Neutrophil (primary cell): ENCODE data around the gene SLC39A6.
A peak's percentile ranks its signal among the peaks of the same experiment; 100 is the strongest.
"Not testable (repeated sequence)": the region's sequence is repeated elsewhere in the genome, so short reads cannot be mapped to it uniquely, and the experiment has no call there.

Experiments
- H3K27ac ChIP-seq: fragments of 200-600 bp; sonication (generic); 2 replicates; pipeline ENCODE4 v1.5.1; 2016; ENCODE audit warnings: mild to moderate bottlenecking, moderate library complexity
- H3K27me3 ChIP-seq: fragments of 200-600 bp; sonication (generic); 2 replicates; pipeline ENCODE4 v1.6.0; 2016; ENCODE audit warnings: mild to moderate bottlenecking
- H3K36me3 ChIP-seq: fragments of 200-600 bp; sonication (generic); 2 replicates; pipeline ENCODE4 v1.5.1; 2017
- H3K4me1 ChIP-seq, 2 experiments: fragments of 200-600 bp in 1 of 2; sonication (generic) in 1 of 2; 1 replicate in 1 of 2; 2 replicates in 1 of 2; pipeline versions ENCODE4 v1.5.1 to v1.6.1; 2013 to 2016; ENCODE audit warnings: low read depth in 1 of 2, low read length in 1 of 2, mild to moderate bottlenecking in 1 of 2, moderate library complexity in 1 of 2; ENCODE audit not compliant: control insufficient read depth in 1 of 2, insufficient read depth in 1 of 2
- H3K4me3 ChIP-seq, 2 experiments: fragments of 200-600 bp in 1 of 2; sonication (generic) in 1 of 2; 1 replicate in 1 of 2; 2 replicates in 1 of 2; pipeline ENCODE4 v1.5.1; 2013 to 2016; ENCODE audit warnings: low read depth in 1 of 2, low read length in 1 of 2, mild to moderate bottlenecking in 1 of 2, moderate library complexity in 1 of 2
- H3K9me3 ChIP-seq: fragments of 200-600 bp; sonication (generic); 2 replicates; pipeline ENCODE4 v1.5.1; 2016
- TF ChIP-seq, protein P1 (sequence below): fragments of 200-600 bp; sonication (generic); IDR thresholded peaks from 2 replicates; pipeline ENCODE4 v1.5.1; 2016; ENCODE audit warnings: antibody characterized with exemption

The SLC39A6 gene

DNA sequence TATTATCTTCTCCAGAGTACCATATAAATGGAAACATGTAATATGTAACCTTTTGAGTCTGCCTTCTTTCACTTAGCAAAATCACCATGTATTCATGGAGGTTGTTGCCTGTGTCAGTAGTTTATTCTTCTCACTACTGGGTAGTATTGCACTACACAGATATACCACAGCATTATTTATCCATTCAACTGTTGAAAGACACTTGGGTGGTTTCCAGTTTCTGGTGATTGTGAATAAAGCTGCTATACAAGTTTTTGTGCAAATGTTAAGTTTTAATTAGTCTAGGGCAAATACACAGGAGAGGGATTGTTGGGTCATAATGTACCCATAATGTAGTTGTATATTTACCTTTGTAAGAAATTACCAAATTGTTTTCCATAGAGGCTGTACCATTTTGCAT lies 32.2 kb downstream of the SLC39A6 start:
- Histone ChIP-seq H3K27me3 (no peaks in the 10 kb centered on the region), H3K27ac (no peak overlapping the region), H3K4me1 (no peaks in the 10 kb centered on the region), H3K9me3 (no peaks in the 10 kb centered on the region), H3K36me3 (no peaks in the 10 kb centered on the region), H3K4me3 (no peak overlapping the region)
- TF ChIP-seq, protein P1, sequence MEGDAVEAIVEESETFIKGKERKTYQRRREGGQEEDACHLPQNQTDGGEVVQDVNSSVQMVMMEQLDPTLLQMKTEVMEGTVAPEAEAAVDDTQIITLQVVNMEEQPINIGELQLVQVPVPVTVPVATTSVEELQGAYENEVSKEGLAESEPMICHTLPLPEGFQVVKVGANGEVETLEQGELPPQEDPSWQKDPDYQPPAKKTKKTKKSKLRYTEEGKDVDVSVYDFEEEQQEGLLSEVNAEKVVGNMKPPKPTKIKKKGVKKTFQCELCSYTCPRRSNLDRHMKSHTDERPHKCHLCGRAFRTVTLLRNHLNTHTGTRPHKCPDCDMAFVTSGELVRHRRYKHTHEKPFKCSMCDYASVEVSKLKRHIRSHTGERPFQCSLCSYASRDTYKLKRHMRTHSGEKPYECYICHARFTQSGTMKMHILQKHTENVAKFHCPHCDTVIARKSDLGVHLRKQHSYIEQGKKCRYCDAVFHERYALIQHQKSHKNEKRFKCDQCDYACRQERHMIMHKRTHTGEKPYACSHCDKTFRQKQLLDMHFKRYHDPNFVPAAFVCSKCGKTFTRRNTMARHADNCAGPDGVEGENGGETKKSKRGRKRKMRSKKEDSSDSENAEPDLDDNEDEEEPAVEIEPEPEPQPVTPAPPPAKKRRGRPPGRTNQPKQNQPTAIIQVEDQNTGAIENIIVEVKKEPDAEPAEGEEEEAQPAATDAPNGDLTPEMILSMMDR = no peak

DNA sequence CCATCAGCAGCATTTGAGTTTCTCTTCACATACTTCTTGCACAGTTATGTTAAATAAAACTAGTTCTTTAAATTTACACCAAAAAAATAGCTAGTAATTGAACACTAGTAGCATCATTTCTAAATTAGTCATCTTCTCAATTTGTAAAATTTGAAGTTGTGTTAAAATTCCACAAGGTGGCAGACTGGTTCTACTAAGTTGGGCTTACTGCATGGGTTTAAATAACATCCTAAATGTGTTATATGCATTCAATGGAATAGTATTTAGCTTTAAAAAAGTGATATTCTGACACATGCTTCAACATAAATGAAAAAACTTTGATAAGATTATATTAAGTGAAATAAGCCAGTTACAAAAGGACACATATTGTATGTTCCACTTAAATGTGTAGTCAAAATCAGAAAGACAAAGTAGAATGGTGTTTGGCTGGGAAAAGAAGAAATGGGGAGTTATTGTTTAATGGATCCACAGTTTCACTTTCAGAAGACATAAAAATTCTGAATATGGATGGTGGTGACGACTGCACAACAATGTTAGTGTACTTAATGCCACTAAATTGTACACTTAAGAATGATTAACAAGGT lies 33.1 kb downstream of the SLC39A6 start:
- no peaks in the 10 kb centered on the region for H3K36me3 ChIP-seq
- no peaks in the 10 kb centered on the region for H3K27me3 ChIP-seq
- H3K4me3 ChIP-seq = no peak overlapping the region
- no peaks in the 10 kb centered on the region for H3K4me1 ChIP-seq
- TF ChIP-seq, protein P1 = peak; percentile 44
- H3K9me3 ChIP-seq = no peaks in the 10 kb centered on the region
- H3K27ac ChIP-seq = no peak overlapping the region

GRCh38 chr18:36094431-36094830 lies 34.7 kb downstream of the SLC39A6 start:
- H3K4me1 ChIP-seq = no peaks in the 10 kb centered on the region
- H3K27ac ChIP-seq = no peak overlapping the region
- TF ChIP-seq, protein P1 = no peak
- H3K27me3 ChIP-seq = no peaks in the 10 kb centered on the region
- no peaks in the 10 kb centered on the region for H3K36me3 ChIP-seq
- no peak overlapping the region for H3K4me3 ChIP-seq
- H3K9me3 ChIP-seq = no peaks in the 10 kb centered on the region

DNA sequence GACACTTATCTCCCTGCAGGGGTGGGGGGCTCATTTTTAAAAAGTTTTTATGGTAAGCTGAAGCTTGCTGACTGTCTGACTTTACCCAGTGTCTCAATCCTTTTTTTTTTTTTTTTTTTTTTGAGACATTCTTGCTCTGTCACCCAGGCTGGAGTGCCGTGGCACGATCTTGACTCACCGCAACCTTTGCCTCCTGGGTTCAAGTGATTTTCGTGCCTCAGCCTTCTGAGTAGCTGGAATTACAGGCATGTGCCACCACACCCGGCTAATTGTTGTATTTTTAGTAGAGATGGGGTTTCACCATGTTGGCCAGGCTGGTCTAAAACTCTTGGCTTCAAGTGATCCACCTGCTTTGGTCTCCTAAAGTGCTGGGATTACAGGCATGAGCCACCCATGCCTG lies 37.0 kb downstream of the SLC39A6 start:
- not testable (repeated sequence) for H3K9me3 ChIP-seq, H3K36me3 ChIP-seq, H3K27ac ChIP-seq, H3K27me3 ChIP-seq, H3K4me3 ChIP-seq, H3K4me1 ChIP-seq

DNA sequence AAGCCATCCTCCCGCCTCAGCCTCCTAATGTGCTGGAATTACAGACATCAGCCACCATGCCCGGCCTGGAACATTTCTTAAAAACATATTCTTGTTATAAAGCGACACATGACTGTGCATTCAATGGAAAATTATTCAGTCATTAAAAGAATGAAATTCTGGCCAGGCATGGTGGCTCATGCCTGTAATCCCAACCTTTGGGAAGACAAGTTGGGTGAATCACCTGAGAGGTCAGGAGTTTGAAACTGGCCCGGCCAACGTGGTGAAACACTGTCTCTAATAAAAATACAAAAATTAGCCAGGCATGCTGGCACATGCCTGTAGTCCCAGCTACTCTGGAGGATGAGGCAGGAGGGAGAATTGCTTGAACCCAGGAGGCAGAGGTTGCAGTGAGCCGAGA lies 40.1 kb downstream of the SLC39A6 start:
- Histone ChIP-seq H3K9me3 (no peaks in the 10 kb centered on the region), H3K27ac (no peak overlapping the region), H3K4me1 (no peaks in the 10 kb centered on the region), H3K36me3 (no peaks in the 10 kb centered on the region), H3K27me3 (no peaks in the 10 kb centered on the region), H3K4me3 (no peak overlapping the region)
- TF ChIP-seq, protein P1 = no peak

DNA sequence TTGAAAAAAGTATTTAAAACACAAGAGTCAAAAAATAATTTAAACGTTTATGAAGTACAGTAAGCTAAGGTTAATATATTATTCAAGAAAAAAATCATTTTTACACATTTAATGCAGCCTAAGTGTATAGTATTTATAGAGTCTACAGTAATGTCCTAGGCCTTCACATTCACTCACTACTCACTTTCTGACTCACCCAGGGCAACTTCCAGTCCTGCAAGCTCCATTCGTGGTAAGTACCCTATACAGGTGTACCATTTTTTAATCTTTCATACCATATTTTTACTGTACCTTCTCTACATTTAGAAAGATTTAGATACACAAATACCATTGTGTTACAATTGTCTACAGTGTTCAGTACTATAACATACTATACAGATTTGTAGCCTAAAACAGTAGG lies 40.9 kb downstream of the SLC39A6 start:
- H3K4me1 ChIP-seq = no peaks in the 10 kb centered on the region
- no peak overlapping the region for H3K27ac ChIP-seq

More for the DNA sequence above, 40.9 kb downstream of the SLC39A6 start:
- TF ChIP-seq, protein P1 = no peak
- Histone ChIP-seq H3K9me3 (no peaks in the 10 kb centered on the region), H3K4me3 (no peak overlapping the region), H3K36me3 (no peaks in the 10 kb centered on the region), H3K27me3 (no peaks in the 10 kb centered on the region)
